Measurements from ENCODE around the gene MRPS11.

DNA sequence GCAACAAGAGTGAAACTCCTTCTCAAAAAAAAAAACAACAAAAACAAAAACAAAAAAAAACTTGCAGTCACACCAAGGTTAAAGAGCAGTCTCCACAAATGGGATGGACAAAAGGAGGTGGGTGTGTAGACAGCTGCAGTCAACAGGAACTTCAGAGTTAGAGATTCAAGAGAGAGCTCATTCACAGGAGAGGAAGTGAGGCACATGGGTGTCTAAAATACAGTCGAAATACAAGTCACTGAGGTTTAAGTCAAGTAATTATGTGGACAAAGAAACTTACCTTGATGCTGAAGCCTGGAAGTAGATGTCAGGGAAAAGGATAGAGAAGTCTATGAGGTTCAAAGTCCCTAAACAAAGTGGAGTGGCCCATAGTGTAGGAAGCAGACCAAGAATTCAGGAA, 14.8 kb downstream of the MRPS11 start:
- TF ChIP-seq ZNF12 (CRISPR knock-in tag; IDR thresholded peaks at IDR 0.05) (no peak), RFX5 (IDR thresholded peaks at IDR 0.05; ENCODE audit: low read depth, low read length) (no peak), MTF1 (CRISPR knock-in tag; IDR thresholded peaks at IDR 0.05; ENCODE audit: borderline replicate concordance) (no peak), POLR2AphosphoS5 (IDR thresholded peaks at IDR 0.05; ENCODE audit: control insufficient read depth, insufficient read depth, low read depth, low read length) (no peak), SAFB (IDR thresholded peaks at IDR 0.05; ENCODE audit: borderline replicate concordance, low read depth, low read length) (no peak), ZKSCAN8 (CRISPR knock-in tag; IDR thresholded peaks at IDR 0.05) (no peak), HMG20A (CRISPR knock-in tag; conservative IDR thresholded peaks at IDR 0.05) (no peak), SP1 (CRISPR knock-in tag; IDR thresholded peaks at IDR 0.05) (no peak), ERF (CRISPR knock-in tag; IDR thresholded peaks at IDR 0.05) (no peak)
- TF ChIP-seq, protein P1, sequence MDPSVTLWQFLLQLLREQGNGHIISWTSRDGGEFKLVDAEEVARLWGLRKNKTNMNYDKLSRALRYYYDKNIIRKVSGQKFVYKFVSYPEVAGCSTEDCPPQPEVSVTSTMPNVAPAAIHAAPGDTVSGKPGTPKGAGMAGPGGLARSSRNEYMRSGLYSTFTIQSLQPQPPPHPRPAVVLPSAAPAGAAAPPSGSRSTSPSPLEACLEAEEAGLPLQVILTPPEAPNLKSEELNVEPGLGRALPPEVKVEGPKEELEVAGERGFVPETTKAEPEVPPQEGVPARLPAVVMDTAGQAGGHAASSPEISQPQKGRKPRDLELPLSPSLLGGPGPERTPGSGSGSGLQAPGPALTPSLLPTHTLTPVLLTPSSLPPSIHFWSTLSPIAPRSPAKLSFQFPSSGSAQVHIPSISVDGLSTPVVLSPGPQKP (CRISPR knock-in tag; IDR thresholded peaks at IDR 0.05), result no peak
- TF ChIP-seq, protein P2, sequence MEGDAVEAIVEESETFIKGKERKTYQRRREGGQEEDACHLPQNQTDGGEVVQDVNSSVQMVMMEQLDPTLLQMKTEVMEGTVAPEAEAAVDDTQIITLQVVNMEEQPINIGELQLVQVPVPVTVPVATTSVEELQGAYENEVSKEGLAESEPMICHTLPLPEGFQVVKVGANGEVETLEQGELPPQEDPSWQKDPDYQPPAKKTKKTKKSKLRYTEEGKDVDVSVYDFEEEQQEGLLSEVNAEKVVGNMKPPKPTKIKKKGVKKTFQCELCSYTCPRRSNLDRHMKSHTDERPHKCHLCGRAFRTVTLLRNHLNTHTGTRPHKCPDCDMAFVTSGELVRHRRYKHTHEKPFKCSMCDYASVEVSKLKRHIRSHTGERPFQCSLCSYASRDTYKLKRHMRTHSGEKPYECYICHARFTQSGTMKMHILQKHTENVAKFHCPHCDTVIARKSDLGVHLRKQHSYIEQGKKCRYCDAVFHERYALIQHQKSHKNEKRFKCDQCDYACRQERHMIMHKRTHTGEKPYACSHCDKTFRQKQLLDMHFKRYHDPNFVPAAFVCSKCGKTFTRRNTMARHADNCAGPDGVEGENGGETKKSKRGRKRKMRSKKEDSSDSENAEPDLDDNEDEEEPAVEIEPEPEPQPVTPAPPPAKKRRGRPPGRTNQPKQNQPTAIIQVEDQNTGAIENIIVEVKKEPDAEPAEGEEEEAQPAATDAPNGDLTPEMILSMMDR (IDR thresholded peaks at IDR 0.05 in 2 of 3, conservative IDR thresholded peaks at IDR 0.05 in 1 of 3; ENCODE audit: insufficient read depth in 2 of 3, low read depth in 1 of 3, low read length in 3 of 3), result no peak
- TF ChIP-seq, protein P3, sequence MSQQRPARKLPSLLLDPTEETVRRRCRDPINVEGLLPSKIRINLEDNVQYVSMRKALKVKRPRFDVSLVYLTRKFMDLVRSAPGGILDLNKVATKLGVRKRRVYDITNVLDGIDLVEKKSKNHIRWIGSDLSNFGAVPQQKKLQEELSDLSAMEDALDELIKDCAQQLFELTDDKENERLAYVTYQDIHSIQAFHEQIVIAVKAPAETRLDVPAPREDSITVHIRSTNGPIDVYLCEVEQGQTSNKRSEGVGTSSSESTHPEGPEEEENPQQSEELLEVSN (IDR thresholded peaks at IDR 0.05; ENCODE audit: borderline replicate concordance in 1 of 2, extremely low read depth in 1 of 2, insufficient read depth in 1 of 2, insufficient read length in 1 of 2, low read depth in 1 of 2, low read length in 1 of 2, poor library complexity in 1 of 2, severe bottlenecking in 1 of 2), result no peak
- TF ChIP-seq, protein P4, sequence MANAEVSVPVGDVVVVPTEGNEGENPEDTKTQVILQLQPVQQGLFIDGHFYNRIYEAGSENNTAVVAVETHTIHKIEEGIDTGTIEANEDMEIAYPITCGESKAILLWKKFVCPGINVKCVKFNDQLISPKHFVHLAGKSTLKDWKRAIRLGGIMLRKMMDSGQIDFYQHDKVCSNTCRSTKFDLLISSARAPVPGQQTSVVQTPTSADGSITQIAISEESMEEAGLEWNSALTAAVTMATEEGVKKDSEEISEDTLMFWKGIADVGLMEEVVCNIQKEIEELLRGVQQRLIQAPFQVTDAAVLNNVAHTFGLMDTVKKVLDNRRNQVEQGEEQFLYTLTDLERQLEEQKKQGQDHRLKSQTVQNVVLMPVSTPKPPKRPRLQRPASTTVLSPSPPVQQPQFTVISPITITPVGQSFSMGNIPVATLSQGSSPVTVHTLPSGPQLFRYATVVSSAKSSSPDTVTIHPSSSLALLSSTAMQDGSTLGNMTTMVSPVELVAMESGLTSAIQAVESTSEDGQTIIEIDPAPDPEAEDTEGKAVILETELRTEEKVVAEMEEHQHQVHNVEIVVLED (CRISPR knock-in tag; IDR thresholded peaks at IDR 0.05), result no peak

Measured in K562 (cell line).